Daoy (cell line): Measurements from ENCODE around the gene CD247. TPM values are rescaled to one million over a fixed set of nuclear protein-coding genes. Genes with fewer than 3 reads are reported as not detected.

Source experiments
- DNase-seq: peaks from one replicate; pipeline ENCODE4 v3.0.0-alpha.2; 2015; ENCODE audit warnings: low read depth
- total RNA-seq: library from RNA; depleted of rRNA; stranded (reverse); fragments of >200 nt; shearing (Covaris generic); gene quantifications from 2 replicates; pipeline ENCODE4 v1.2.3, GENCODE V29; 2014

CD247 gene
- total RNA-seq, 1 experiment from 2014 or later = 1.5 TPM

DNA sequence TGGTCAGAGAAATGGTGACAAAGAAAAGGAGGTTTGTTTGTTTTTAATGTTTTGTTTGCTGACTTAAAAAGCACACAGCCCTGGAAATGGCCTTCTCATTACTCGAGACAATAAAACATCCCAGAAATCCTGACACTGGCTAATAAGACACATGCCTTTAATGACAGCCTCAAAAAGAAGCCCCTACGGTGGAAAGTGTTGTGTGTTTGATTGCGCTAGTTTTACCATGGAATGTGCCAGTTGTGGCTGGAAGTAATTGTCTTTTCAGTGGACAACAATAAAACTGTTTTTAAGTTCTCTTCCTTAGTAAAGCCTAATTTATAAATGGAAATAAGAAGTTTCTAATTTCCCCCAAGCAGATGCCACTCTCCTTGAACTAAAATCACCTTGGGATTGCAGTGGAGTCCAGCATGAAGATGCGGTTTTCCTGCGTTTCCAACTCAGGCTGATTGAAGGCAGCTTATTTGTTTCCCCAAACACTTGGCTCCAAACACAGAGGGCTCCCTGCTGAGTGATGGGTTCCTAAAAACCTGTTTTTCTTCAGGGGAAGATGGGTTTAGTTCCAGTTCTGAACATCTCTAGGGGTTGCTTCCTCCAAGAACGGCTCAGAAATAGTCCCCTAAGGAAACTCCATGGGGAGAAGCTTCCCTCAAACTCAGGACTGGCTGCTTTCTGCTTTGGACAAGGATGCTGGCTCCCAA is 54.3 kb downstream of the CD247 start:
- no peak for DNase-seq

DNA sequence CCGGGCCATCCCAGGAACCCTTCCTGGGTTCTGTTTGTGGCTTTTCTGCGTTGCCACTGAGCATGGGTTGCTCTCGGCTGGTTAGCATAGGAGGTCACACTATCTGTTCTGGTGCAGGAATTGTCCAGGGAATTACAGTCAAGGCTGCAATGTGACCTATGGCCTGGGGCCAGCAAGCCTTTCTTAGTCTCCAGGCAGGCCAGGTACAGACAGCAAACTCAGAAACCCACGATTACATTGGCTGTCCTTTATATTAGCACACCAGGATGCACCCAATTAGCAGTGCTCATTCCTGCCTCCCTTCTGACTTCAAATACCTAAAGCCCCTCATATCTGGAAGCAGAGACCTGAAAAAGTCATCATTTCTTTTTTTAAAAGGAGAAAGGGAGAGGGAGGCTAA is 55.2 kb downstream of the CD247 start:
- DNase-seq = no peak

DNA sequence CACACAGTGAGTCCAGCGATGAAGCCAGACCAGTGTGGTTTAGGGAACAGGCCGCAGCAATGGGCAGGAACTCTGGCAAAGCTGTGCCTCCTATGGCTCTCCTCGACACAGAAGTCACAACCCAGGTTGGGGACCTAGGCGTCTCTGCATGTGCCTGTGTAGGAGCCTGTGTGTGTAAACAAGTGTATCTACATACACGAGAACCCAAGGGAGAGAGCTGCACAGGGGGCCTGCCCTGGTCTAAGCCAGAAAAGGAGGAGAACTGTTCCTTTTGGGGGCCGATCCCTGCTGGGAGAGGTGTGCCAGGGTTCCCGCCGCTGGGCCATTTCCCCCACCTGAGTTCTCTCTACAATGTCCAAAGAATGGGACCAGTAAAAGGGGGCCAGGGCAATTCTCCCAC is 56.0 kb downstream of the CD247 start:
- DNase-seq = no peak

- DNase-seq = no peak
Measured at GRCh38 chr1:167460836-167461235, 57.5 kb downstream of the CD247 start.

GRCh38 chr1:167457936-167458584 is 60.3 kb downstream of the CD247 start:
- DNase-seq = no peak

DNA sequence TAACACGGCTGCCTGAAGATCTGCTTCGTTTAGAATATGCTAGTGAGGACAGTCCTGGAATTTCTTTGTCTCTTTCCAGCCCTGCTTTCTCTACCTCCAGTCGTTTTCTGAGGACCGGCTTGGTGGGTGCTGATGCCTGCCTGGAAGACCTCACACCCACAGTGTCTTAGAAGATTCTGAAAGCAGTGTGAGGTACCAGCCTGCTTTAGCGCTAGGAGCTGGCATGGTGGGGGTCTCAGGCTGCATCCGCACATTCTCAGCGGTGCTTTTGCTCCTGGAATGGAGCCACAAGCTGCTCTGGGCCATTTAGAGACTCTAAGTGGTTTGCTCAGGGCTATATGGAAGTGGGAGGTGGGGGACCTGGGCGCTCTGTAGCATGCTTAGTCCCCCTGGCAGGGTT is 61.4 kb downstream of the CD247 start:
- DNase-seq = no peak

DNA sequence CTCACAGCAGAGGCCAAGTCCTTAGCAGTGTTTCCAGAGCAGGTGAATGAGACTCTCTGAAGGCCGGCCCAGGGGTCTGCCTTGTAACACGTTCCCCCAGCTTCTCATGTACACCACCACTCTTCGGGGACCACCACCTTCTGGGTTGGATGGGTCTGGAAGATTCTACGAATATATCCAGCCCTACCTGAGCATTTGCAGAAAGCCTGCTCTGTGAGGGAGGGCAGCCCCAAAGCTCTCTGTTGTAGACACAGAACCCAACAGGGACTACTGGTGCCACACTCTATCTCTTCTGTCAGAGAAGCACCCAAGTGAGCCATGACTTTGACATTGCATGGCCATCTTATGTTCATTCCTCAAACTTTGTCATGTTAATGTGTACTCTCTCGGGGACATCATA is 61.8 kb downstream of the CD247 start:
- DNase-seq = no peak

GRCh38 chr1:167455786-167456446 is 62.4 kb downstream of the CD247 start:
- DNase-seq = peak; percentile 26

- peak; percentile 68 for DNase-seq
Measured at GRCh38 chr1:167454894-167455785, 63.2 kb downstream of the CD247 start.

- DNase-seq = no peak
Measured at GRCh38 chr1:167454304-167454893, 63.9 kb downstream of the CD247 start.

GRCh38 chr1:167453123-167453522 is 65.2 kb downstream of the CD247 start:
- DNase-seq = no peak

GRCh38 chr1:167452483-167452882 is 65.8 kb downstream of the CD247 start:
- no peak for DNase-seq

DNA sequence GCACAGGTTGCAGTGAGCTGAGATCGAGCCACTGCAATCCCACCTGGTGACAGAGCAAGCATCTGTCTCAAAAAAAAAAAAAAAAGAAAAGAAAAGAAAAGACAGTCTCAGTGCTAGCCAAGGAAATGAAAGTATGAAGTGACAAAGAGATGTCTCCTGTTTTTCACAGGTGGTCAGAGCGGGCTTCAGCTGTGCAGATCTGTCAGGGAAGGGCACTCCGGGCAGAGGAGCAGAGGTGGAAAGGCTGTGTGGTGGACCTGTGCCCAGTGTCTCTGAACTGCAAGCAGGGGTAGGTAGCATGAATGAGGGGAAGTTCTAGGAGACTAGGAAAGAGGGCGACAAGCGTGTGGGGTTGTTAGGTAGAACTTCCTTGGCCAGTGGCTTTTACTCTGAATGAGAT is 67.5 kb downstream of the CD247 start:
- no peak for DNase-seq

GRCh38 chr1:167447521-167448136 is 70.7 kb downstream of the CD247 start:
- DNase-seq = peak; percentile 67

DNA sequence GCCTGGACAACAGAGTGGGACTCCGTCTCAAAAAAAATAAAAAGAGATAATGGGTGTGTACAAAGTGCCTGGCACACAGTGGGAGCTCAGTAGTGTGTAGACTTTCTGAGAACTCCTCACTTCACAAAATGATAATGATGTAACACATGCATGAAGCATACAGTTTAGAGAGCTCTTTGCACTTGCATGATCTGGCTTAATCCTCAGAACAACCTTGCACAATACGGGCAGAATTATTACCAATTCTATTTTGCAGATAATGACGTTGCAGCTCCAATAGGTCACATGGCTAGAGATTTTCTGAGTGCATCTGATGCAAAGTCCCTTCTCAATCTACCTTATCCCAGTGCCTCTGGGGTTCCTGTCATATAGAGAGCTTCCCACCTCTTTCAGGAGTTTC is 71.4 kb downstream of the CD247 start:
- no peak for DNase-seq

DNA sequence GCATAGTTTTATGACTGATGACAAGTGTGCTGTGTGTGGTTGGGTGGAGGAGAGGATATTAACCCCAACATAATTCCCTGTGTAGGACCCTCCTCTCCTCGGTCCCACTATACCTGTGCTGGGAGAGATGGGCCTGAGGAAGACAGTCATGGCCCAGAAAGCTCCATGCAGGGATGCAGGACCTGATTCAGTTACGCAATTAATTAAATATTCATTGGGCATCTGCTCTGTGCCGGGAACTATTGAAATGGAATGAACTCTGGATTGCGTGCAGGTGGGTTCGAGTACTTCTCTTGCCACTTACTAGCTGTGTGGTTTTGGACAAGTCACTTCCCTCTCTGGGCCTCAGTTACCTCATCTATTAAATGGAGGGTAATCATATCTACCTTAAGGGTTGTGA is 74.6 kb downstream of the CD247 start:
- DNase-seq = no peak

DNA sequence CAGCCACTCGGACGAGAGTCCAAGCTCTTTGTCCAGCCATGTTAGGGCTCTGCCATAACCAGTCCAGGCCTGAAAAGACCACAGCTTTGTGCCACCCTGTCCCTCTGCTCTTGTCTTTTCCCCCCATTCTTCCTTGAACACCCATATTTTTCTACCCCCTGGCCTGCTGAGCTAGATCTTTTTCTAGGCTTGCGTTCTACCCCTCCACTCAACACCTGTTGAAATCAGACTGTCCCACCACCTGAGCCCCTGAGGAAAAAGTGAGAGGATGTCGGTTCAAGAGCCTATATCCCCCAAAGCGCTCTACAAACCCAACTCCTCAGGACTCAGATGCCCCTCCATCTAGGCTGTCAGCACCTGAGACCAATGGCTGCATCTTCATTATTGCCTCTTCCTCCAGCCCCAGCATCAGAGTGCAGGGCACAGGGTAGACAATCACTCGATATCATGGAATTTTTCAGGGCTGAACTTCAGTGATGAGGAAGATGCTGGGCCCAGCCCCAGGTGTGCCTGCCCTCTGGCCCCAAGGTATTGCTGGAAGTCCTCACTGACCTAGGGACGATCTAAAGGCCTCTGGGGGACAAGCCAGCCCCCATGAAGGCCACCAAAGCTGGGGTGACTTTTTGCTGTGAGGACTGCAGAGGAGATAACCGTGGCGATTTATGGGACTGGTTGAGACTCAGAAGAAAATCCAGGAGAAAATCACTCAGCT is 75.3 kb downstream of the CD247 start:
- no peak for DNase-seq

DNA sequence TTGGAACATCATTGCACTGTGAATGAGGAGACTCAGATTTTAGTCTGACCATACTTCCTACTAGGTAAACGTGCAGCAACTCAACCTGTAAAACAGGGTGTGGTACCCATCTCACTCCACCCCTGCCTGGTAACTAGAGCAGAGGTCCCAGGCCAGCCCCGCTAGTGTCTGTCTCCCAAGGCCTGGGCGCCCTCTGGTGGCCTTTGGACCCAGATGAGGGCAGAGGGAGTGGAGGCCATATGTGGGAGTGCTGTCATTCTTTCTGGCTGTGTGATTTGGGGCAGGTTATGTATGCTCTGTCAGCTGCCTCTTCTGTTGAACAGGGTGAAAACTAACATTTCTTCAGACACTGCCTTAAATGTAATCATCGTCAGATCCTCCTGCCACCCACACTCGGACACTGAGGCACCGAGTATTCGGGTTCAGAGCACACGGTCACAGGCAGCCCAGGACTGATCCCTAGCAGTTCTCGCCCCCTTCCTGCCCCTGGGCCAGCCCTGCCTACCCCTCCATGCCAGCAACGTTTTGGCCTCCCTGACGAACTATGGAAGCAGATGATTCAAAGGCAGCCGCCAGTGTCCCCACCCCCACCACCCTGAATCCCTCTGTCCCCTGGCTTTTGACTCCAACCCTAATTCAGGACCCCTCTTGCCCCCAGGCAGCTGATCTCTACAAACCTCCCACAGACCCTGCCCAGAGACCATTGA is 76.0 kb downstream of the CD247 start:
- peak; percentile 85 for DNase-seq

GRCh38 chr1:167441222-167441621 is 77.1 kb downstream of the CD247 start:
- DNase-seq = no peak

DNA sequence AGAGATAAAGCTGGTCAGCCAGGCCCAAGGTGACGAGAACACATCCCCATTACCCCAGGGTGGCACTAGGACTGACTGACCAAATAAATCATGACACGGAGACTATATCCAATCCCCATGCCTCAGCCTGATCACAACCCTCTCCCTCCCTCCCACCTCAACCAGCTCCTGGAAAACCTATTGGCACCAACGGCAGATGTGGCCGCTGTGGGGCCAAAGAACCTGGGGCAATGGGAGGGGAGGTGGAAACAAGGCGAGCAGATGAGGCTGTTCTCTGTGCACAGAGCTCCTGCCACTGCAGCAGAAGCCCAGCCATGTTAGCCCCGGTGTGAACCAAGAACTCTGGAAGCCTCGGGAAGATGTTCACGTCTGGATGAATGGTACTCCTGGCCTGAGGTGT is 77.6 kb downstream of the CD247 start:
- DNase-seq = no peak
